Astrocyte (in vitro differentiated cells and primary cell): ENCODE results near the gene EDEM3. TPM values are rescaled to one million over a fixed set of nuclear protein-coding genes. Genes with fewer than 3 reads are reported as not detected.

ENCODE experiments used
- DNase-seq: peaks from one replicate; pipeline ENCODE4 v3.0.0-alpha.2; 2010; ENCODE audit warnings: low read depth
- FAIRE-seq: peaks from 2 replicates; lab custom pipeline; 2011; peaks lifted over from hg19 to GRCh38; lab: Jason Lieb, UNC
- H2AFZ ChIP-seq: 2 replicates; pipeline ENCODE4 v1.6.0; 2012; ENCODE audit warnings: low read depth, low read length, inconsistent platforms
- H3K27ac ChIP-seq: 2 replicates; pipeline ENCODE4 v1.5.1; 2011; ENCODE audit warnings: low read depth, low read length, inconsistent platforms
- H3K27me3 ChIP-seq: 2 replicates; pipeline ENCODE4 v1.6.0; 2011; ENCODE audit warnings: low read length, inconsistent platforms; ENCODE audit not compliant: insufficient read depth
- H3K36me3 ChIP-seq: 2 replicates; pipeline ENCODE4 v1.5.1; 2011; ENCODE audit warnings: low read length, inconsistent platforms; ENCODE audit not compliant: insufficient read depth
- H3K4me1 ChIP-seq: 2 replicates; pipeline ENCODE4 v1.5.1; 2011; ENCODE audit warnings: low read length, inconsistent platforms; ENCODE audit not compliant: insufficient read depth
- H3K4me2 ChIP-seq: 2 replicates; pipeline ENCODE4 v1.6.0; 2012; ENCODE audit warnings: low read length, inconsistent platforms
- H3K4me3 ChIP-seq: 2 replicates; pipeline ENCODE4 v1.5.1; 2011; ENCODE audit warnings: low read depth, mild to moderate bottlenecking, low read length, inconsistent platforms; ENCODE audit not compliant: insufficient read depth
- H3K79me2 ChIP-seq: 2 replicates; pipeline ENCODE4 v1.6.0; 2012; ENCODE audit warnings: mild to moderate bottlenecking, low read length, inconsistent platforms; ENCODE audit not compliant: insufficient read depth
- H3K9ac ChIP-seq: 2 replicates; pipeline ENCODE4 v1.6.0; 2012; ENCODE audit warnings: mild to moderate bottlenecking, low read length, inconsistent platforms
- H3K9me3 ChIP-seq: 2 replicates; pipeline ENCODE4 v1.5.1; 2012; ENCODE audit warnings: low read depth, mild to moderate bottlenecking, low read length, inconsistent platforms; ENCODE audit not compliant: insufficient read depth
- H4K20me1 ChIP-seq: 2 replicates; pipeline ENCODE4 v1.6.0; 2012; ENCODE audit warnings: low read length, inconsistent platforms; ENCODE audit not compliant: insufficient read depth
- H3K27ac Mint-ChIP-seq: one replicate; pipeline ENCODE4 v1.8.0; 2021; ENCODE audit warnings: mild to moderate bottlenecking, mixed read lengths; ENCODE audit not compliant: unreplicated experiment
- H3K27me3 Mint-ChIP-seq: one replicate; pipeline ENCODE4 v1.8.0; 2021; ENCODE audit warnings: low read depth, mixed read lengths; ENCODE audit not compliant: unreplicated experiment
- H3K36me3 Mint-ChIP-seq: one replicate; pipeline ENCODE4 v1.8.0; 2021; ENCODE audit warnings: low read depth, mixed read lengths; ENCODE audit not compliant: unreplicated experiment
- H3K4me1 Mint-ChIP-seq: one replicate; pipeline ENCODE4 v1.8.0; 2021; ENCODE audit warnings: low read depth, mixed read lengths; ENCODE audit not compliant: unreplicated experiment
- H3K4me3 Mint-ChIP-seq: one replicate; pipeline ENCODE4 v1.8.0; 2021; ENCODE audit warnings: mild to moderate bottlenecking, moderate library complexity, mixed read lengths; ENCODE audit not compliant: unreplicated experiment
- H3K9me3 Mint-ChIP-seq: one replicate; pipeline ENCODE4 v1.8.0; 2021; ENCODE audit warnings: mild to moderate bottlenecking, mixed read lengths; ENCODE audit not compliant: unreplicated experiment
- EZH2 ChIP-seq: IDR thresholded peaks from 2 replicates; pipeline ENCODE4 v1.6.1; 2012; ENCODE audit warnings: mild to moderate bottlenecking, low read length, inconsistent platforms; ENCODE audit not compliant: insufficient read depth
- total RNA-seq: library from RNA; stranded (reverse); gene quantifications from 2 replicates; pipeline ENCODE4 v1.2.1, GENCODE V29; 2021
- TF ChIP-seq, protein P1 (sequence below): IDR thresholded peaks from 2 replicates; pipeline ENCODE4 v1.5.1; 2011; ENCODE audit warnings: low read depth, mild to moderate bottlenecking, inconsistent platforms, low read length, moderate library complexity; ENCODE audit not compliant: insufficient read depth

The EDEM3 gene
- total RNA-seq, 1 donor from 2014 or later, result 36.7 TPM

GRCh38 chr1:184773762-184774320 is 19.2 kb upstream of the EDEM3 start:
- H3K9me3 ChIP-seq, result no peaks in the 10 kb centered on the region
- H3K9me3 Mint-ChIP-seq, result no peaks in the 10 kb centered on the region
- TF ChIP-seq, protein P1, sequence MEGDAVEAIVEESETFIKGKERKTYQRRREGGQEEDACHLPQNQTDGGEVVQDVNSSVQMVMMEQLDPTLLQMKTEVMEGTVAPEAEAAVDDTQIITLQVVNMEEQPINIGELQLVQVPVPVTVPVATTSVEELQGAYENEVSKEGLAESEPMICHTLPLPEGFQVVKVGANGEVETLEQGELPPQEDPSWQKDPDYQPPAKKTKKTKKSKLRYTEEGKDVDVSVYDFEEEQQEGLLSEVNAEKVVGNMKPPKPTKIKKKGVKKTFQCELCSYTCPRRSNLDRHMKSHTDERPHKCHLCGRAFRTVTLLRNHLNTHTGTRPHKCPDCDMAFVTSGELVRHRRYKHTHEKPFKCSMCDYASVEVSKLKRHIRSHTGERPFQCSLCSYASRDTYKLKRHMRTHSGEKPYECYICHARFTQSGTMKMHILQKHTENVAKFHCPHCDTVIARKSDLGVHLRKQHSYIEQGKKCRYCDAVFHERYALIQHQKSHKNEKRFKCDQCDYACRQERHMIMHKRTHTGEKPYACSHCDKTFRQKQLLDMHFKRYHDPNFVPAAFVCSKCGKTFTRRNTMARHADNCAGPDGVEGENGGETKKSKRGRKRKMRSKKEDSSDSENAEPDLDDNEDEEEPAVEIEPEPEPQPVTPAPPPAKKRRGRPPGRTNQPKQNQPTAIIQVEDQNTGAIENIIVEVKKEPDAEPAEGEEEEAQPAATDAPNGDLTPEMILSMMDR, result no peak
- TF ChIP-seq EZH2, result no peak
- no peaks in the 10 kb centered on the region for H4K20me1 ChIP-seq
- DNase-seq, result no peak
- no peaks in the 10 kb centered on the region for H3K27me3 ChIP-seq
- H3K4me3 Mint-ChIP-seq, result no peak overlapping the region
- H3K4me1 ChIP-seq, result no peaks in the 10 kb centered on the region
- no peaks in the 10 kb centered on the region for H3K36me3 ChIP-seq
- H3K27ac Mint-ChIP-seq, result no peak overlapping the region
- no peak for FAIRE-seq
- no peaks in the 10 kb centered on the region for H3K36me3 Mint-ChIP-seq
- H3K4me2 ChIP-seq, result no peak overlapping the region
- no peak overlapping the region for H2AFZ ChIP-seq
- no peak overlapping the region for H3K27ac ChIP-seq
- H3K9ac ChIP-seq, result no peak overlapping the region
- H3K4me1 Mint-ChIP-seq, result no peaks in the 10 kb centered on the region
- no peaks in the 10 kb centered on the region for H3K79me2 ChIP-seq
- H3K27me3 Mint-ChIP-seq, result no peaks in the 10 kb centered on the region
- no peak overlapping the region for H3K4me3 ChIP-seq

DNA sequence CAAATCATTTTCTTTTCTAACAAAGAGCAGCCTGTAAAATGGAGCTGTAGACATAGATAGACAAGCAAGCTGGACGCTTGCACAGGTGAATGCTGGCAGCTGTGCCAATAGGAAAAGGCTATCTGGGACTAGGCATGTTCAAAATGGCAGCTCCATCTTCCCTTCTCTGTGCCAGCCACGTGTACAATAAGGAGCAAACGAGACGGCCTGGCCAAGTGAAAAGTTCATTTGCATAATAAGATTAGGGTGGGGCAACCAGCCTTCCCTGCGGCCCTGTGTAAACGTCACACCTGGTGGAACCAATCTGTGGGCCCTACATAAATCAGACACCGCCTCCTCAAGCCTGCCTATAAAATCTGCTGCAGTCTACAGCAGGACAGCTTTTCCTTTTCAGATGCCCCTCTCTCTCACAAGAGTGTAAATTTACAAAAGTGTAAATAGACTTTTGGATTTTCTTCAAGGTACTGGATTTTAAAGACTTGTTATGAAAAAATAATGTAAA is 16.6 kb upstream of the EDEM3 start:
- Histone ChIP-seq H3K27ac (no peak overlapping the region), H3K27me3 (no peaks in the 10 kb centered on the region), H3K79me2 (no peaks in the 10 kb centered on the region), H4K20me1 (no peaks in the 10 kb centered on the region), H2AFZ (no peak overlapping the region), H3K4me2 (no peak overlapping the region), H3K4me3 (no peak overlapping the region), H3K4me1 (no peaks in the 10 kb centered on the region), H3K36me3 (no peaks in the 10 kb centered on the region), H3K9ac (no peak overlapping the region), H3K9me3 (no peaks in the 10 kb centered on the region)
- DNase-seq, result no peak
- TF ChIP-seq, protein P1, result no peak
- no peak for TF ChIP-seq EZH2
- Mint-ChIP-seq H3K9me3 (no peaks in the 10 kb centered on the region), H3K4me3 (no peak overlapping the region), H3K27ac (no peak overlapping the region), H3K36me3 (no peaks in the 10 kb centered on the region), H3K4me1 (no peaks in the 10 kb centered on the region), H3K27me3 (no peaks in the 10 kb centered on the region)
- no peak for FAIRE-seq
